GM23248 (cell line): ENCODE data around the gene RELT.

ENCODE experiments used
- EZH2 ChIP-seq: fragments of 200-600 bp; sonication (generic); IDR thresholded peaks from 2 replicates; pipeline ENCODE4 v1.6.1; 2018; ENCODE audit warnings: antibody characterized with exemption, mild to moderate bottlenecking; ENCODE audit not compliant: insufficient read depth, poor library complexity, severe bottlenecking
- EZH2phosphoT487 ChIP-seq: fragments of 200-600 bp; sonication (generic); IDR thresholded peaks from 2 replicates; pipeline ENCODE4 v1.6.1; 2018; ENCODE audit warnings: antibody characterized with exemption, moderate library complexity, mild to moderate bottlenecking, low read depth; ENCODE audit not compliant: insufficient read depth

DNA sequence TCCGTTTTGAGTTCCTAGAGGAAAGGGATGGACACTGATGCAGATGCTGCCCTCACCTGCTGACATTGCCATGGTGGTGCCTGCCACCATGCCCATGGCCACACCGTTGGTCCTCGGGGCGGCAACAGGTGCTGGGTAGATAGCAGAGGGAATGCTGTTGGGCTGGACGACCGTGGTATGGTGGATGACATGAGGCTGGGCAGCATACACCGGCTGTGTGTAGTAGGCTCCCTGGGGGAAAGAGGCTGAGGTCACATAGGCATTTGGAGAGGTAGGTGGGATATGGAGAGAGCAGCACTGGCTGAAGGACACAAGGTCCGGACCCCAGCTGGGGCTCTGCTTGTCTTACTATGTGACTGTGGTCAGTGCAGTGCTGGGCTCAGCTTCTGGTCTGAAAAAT, 33.2 kb downstream of the RELT start:
- TF ChIP-seq EZH2phosphoT487, result no peak
- no peak for TF ChIP-seq EZH2
